Activated CD4-positive, alpha-beta T cell treated with anti-CD3 and anti-CD28 coated beads for 36 hours (primary cell): Measurements from ENCODE around the gene MT1B. TPM values are rescaled to one million over a fixed set of nuclear protein-coding genes. Genes with fewer than 3 reads are reported as not detected.
"Not testable (repeated sequence)": the region's sequence is repeated elsewhere in the genome, so short reads cannot be mapped to it uniquely, and the experiment has no call there.

Source experiments
- ATAC-seq: fragments of 200-7000 bp; cut with Tn5 transposase; one replicate; pipeline ENCODE4 v1.10.0; 2021; ENCODE audit warnings: mild to moderate bottlenecking, moderate library complexity
- CTCF ChIA-PET: fragments of 350-600 bp; sonication (Branson Sonifier 250); formaldehyde crosslinking; loops from one replicate; lab custom pipeline; 2021; ENCODE audit warnings: antibody characterized with exemption; lab: Charles Lee
- POLR2A ChIA-PET: fragments of 350-600 bp; sonication (Branson Sonifier 250); formaldehyde crosslinking; loops from one replicate; lab custom pipeline; 2021; ENCODE audit warnings: antibody characterized with exemption, inconsistent platforms; lab: Charles Lee
- DNase-seq: peaks from one replicate; pipeline ENCODE4 v3.0.0-alpha.2; 2020
- H3K27ac Mint-ChIP-seq: one replicate; pipeline ENCODE4 v1.8.0; 2021; ENCODE audit warnings: mixed read lengths
- H3K27me3 Mint-ChIP-seq: one replicate; pipeline ENCODE4 v1.8.0; 2021; ENCODE audit warnings: mixed read lengths
- H3K36me3 Mint-ChIP-seq: one replicate; pipeline ENCODE4 v1.8.0; 2021; ENCODE audit warnings: low read depth, mixed read lengths
- H3K4me1 Mint-ChIP-seq: one replicate; pipeline ENCODE4 v1.8.0; 2021; ENCODE audit warnings: mixed read lengths
- H3K4me3 Mint-ChIP-seq: one replicate; pipeline ENCODE4 v1.8.0; 2021; ENCODE audit warnings: mild to moderate bottlenecking, moderate library complexity, mixed read lengths
- H3K9me3 Mint-ChIP-seq: one replicate; pipeline ENCODE4 v1.8.0; 2021; ENCODE audit warnings: low read depth, mixed read lengths
- intact Hi-C, 2 experiments: fragments of 100-400 bp; cut with DNase I in 1 of 2; cut with micrococcal nuclease in 1 of 2; formaldehyde crosslinking; loops; one replicate each; pipeline versions ENCODE4 v1.14.2 to v1.15.1; 2022 to 2024; cut with DNase I, micrococcal nuclease
- total RNA-seq, 2 experiments: library from RNA; stranded (reverse); gene quantifications; one replicate each; pipeline ENCODE4 v1.2.3, GENCODE V29; 2021

The MT1B gene
- total RNA-seq, 2 experiments from 2014 or later: not detected

DNA sequence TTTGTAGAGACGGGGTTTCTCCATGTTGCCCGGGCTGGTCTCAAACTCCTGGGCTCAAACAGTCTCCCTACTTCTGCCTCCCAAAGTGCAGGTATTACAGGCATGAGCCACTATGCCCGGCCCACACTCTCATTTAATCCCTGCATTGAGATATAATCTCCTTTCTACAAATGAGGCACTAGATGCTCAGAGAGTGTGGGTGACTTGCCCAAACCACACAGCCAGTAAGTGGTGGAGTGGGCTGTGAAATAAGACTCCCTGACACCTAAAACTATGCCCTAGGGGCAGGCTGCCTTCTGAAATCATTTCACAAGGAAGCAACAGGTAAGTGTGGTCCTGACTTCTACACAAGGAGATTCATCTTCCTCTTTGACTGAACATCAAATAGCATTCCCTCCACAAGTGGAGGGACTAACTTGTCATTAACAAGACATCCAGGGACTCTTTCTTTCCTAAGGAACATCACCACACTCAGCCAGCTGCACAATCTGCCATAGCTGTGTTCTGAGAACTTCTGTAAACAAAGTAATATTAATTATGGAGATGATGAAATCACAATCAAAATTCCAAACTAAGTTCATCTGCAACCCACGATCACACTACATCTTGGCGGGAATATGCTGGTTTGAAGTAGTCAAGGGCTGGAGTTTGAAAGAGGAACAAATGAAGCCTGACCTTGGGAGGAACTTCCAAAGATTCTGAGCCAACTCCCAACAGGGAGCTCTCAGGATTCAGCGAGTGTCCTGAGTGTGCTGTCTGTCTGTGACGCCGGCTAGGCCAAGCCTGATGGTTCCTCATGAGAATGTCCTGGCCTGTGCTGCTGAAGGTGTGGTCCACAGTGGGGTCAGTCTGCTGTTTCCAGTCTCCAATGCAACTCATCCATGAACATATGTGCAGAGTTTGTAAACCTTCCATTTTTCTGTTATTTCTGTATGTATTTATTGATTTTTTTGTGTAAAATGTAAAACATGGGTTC lies 13.9 kb downstream of the MT1B start:
- ATAC-seq, H3K4me3 Mint-ChIP-seq, POLR2A ChIA-PET, H3K36me3 Mint-ChIP-seq, intact Hi-C loops, CTCF ChIA-PET, DNase-seq, H3K27ac Mint-ChIP-seq, H3K9me3 Mint-ChIP-seq: not testable (repeated sequence)
- H3K27me3 Mint-ChIP-seq: peaks cover 47% of the 10 kb centered on the region
- H3K4me1 Mint-ChIP-seq: peaks cover 26% of the 10 kb centered on the region

DNA sequence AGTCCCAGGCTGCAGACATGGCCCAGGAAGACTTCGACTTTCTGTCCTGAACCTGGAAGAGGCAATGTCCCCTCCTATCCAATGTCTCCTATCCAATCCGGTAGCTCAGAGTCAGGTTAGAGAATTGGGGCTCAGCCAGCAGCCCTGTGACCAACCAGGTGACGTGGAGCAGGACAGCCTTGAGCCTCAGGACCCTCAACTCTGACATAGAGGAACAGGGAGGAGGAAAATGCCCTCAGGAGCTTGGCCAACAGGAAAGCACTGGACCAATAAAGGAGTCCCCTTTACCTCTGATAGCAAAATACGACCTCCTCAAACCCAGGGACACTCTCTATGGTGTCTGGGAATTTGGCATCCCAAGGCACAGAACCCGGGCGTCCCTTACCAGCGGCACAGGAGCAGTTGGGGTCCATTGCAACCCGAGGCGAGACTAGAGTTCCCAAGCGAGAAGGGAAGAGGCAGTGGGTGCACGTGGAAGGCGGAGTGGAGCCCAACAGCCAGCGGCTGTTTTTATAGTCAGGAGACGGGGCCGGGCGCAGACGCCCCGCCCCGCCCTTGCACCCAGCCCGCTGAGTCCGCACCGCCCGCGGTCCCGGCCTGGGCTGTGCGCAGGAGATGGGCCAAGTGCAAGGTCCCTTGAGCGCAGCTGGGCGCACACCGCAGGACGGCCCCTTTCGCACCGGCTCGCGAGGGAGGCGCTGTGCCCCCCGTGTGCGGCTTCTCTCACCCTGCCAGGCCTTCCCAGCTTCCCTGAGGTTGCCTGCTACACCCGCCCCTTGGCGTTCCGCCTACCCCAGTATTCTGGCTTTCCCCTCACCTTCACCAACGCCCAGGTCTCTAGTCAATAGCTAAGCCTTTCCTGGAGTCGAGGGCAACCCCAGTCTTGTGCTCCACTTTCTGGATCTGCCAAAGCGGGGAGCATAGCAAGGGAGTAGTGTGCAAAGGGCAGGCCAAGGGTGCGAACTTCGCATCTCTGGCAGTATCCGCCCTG lies 16.2 kb downstream of the MT1B start, which contains the start of gene MT1G:
MT1G (minus strand) TSS at position 485 of the 991 bp plus-strand sequence; CDS start at position 413, 72 bp downstream.
- Mint-ChIP-seq H3K9me3 (no peaks in the 10 kb centered on the region), H3K27ac (no peak within 1 kb of the TSS), H3K4me3 (peak within 1 kb of the TSS; percentile 50), H3K36me3 (no peaks in the 10 kb centered on the region), H3K27me3 (peaks cover 63% of the 10 kb centered on the region), H3K4me1 (peaks cover 19% of the 10 kb centered on the region)
- DNase-seq (peak; percentile 69), ATAC-seq (peak; percentile 70)
- intact Hi-C loops: loop anchor here (1.0 to 2.0 kb wide), 3 partner anchors 14 to 43 kb away; partner anchors contain the start of genes MT1X (in 2 of the 2) and MT1E (in 1 of the 2)
- CTCF ChIA-PET: interaction anchor here (1.1 to 1.3 kb wide), 2 partner anchors 10 to 11 kb away, joined by 3 to 5 read pairs; no protein-coding TSS in a partner anchor
- POLR2A ChIA-PET: no interaction called here

DNA sequence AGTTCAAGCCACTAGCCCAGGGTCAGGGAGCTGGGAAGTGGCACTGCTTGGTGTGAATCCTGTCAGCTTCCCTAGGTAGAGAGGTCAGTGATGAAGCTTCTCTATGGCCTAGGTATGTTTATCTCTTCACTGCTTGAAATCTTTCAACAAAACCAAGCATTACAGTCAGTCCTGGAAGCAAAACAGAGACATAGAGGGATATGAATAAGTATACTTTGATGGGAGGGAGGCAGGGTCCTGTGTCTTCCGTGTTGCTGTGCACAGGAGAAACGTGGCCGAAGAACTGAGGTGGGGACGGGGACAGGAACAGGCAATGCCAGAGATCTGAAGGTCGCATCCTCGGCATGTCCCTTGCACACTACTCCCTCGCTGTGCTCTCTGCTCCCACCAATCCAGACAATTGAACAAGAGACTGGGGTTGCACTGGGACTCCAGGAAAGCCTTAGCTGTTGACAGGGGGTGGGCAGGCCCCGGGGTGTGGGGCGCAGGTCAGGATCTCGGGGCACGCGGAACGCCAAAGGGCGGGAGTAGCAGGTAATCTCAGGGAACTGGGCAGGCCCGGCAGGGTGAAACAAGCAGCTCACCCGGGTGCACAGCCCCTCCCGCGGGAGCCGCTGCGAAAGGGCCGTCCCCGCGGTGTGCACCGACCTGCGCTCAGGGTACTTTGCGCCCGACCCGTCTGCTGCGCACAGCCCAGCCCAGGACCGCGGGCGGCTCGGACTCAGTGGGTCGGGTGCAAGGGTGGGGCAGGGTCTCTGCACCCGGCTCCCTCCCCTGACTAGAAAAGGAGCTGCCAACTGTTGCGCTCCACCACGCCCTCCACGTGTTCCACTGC lies 17.5 kb downstream of the MT1B start, which contains the start of gene MT1H:
MT1H (plus strand) TSS at position 810 of the 835 bp plus-strand sequence. CDS start 71 bp downstream, outside the sequence.
- intact Hi-C loops: loop anchor here (2.0 kb wide), 2 partner anchors 14 to 44 kb away; partner anchors contain the start of genes MT1E (in 1 of the 2) and MT1X (in 1 of the 2)
- no peaks in the 10 kb centered on the region for H3K36me3 Mint-ChIP-seq
- no peaks in the 10 kb centered on the region for H3K9me3 Mint-ChIP-seq
- ATAC-seq (peak; percentile 43), DNase-seq (peak; percentile 45)
- no peak within 1 kb of the TSS for H3K27ac Mint-ChIP-seq
- H3K4me3 Mint-ChIP-seq: no peak within 1 kb of the TSS
- peaks cover 70% of the 10 kb centered on the region for H3K27me3 Mint-ChIP-seq
- H3K4me1 Mint-ChIP-seq: peaks cover 18% of the 10 kb centered on the region
- ChIA-PET CTCF (interaction anchor here (1.3 kb wide), 1 partner anchor 10 kb away, joined by 5 read pairs; no protein-coding TSS in a partner anchor), POLR2A (interaction anchor here (0.6 to 1.0 kb wide), 3 partner anchors 13 to 747 kb away, joined by 4 to 5 read pairs (median 4); partner anchors contain the start of genes MT1X and MT2A)

DNA sequence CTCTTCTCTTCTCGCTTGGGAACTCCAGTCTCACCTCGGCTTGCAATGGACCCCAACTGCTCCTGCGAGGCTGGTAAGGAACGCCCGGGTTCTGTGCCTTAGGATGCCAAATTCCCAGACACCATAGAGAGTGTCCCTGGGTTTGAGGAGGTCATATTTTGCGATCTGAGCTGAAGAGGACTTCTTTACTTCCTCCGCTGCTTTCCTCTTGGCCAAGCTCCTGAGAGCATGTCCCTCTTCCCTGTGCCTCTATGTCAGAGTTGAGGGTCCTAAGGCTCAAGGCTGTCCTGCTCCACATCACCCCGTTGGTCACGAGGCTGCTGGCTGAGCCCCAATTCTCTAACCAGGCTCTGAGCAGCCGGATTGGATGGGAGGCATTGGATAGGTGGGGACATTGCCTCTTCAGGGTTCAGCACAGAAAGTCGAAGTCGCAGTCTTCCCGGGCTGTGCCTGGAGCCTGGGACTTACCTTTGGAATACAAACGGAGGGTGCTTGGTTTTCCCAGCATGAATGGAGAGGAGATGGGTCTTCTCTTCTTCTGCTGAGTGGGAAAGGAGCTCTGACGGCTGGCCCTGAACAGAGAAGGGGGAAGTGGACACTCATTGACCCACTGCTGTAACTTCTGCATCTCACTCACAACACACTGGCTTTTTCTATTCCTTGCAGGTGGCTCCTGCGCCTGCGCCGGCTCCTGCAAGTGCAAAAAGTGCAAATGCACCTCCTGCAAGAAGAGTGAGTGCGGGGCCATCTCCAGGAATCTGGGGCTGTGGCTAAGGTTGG lies 18.3 kb downstream of the MT1B start:
- no peak for DNase-seq
- H3K4me1 Mint-ChIP-seq: peaks cover 18% of the 10 kb centered on the region
- ChIA-PET CTCF (interaction anchor here (1.2 kb wide), 1 partner anchor 32 kb away, joined by 3 read pairs; no protein-coding TSS in a partner anchor), POLR2A (interaction anchor here (0.6 to 1.0 kb wide), 3 partner anchors 12 to 746 kb away, joined by 4 to 5 read pairs (median 4); partner anchors contain the start of genes MT1X and MT2A)
- no peak overlapping the region for H3K27ac Mint-ChIP-seq
- no peak for ATAC-seq
- intact Hi-C loops: loop anchor here (2.0 kb wide), 2 partner anchors 13 to 45 kb away; partner anchors contain the start of genes MT1E (in 1 of the 2) and MT1X (in 1 of the 2)
- no peak overlapping the region for H3K4me3 Mint-ChIP-seq
- peaks cover 73% of the 10 kb centered on the region for H3K27me3 Mint-ChIP-seq
- no peaks in the 10 kb centered on the region for H3K36me3 Mint-ChIP-seq
- H3K9me3 Mint-ChIP-seq: no peaks in the 10 kb centered on the region

DNA sequence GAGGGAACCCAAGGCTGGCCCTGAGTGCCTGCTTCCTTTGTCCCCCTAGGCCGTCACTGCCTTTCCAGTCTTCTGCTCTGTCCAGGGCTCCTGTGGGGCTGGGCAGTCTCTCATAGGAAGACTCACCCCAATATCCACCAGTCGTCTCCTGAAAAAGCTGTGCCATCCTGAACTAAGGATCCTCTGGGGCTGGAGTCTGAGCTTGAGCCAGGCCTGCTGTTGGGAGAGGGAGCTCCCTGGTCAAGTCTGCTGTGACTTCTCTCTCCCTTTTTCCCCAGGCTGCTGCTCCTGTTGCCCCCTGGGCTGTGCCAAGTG lies 18.9 kb downstream of the MT1B start:
- no peak overlapping the region for H3K4me3 Mint-ChIP-seq
- H3K27ac Mint-ChIP-seq: no peak overlapping the region
- ChIA-PET CTCF (interaction anchor here (1.2 kb wide), 1 partner anchor 32 kb away, joined by 3 read pairs; no protein-coding TSS in a partner anchor), POLR2A (no interaction called here)
- no peak for ATAC-seq
- H3K4me1 Mint-ChIP-seq: peaks cover 23% of the 10 kb centered on the region
- no peak for DNase-seq
- intact Hi-C loops: no loop called here
- H3K27me3 Mint-ChIP-seq: peaks cover 76% of the 10 kb centered on the region
- H3K36me3 Mint-ChIP-seq: no peaks in the 10 kb centered on the region
- no peaks in the 10 kb centered on the region for H3K9me3 Mint-ChIP-seq

DNA sequence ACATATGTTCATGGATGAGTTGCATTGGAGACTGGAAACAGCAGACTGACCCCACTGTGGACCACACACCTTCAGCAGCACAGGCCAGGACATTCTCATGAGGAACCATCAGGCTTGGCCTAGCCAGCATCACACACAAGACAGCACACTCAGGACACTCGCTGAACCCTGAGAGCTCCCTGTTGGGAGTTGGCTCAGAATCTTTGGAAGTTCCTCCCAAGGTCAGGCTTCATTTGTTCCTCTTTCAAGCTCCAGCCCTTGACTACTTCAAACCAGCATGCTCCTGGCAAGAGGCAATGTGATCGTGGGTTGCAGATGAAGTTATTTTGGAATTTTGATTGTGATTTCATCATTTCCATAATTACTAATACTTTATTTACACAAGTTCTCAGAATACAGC lies 20.0 kb downstream of the MT1B start:
- ATAC-seq, CTCF ChIA-PET, POLR2A ChIA-PET: not testable (repeated sequence)

DNA sequence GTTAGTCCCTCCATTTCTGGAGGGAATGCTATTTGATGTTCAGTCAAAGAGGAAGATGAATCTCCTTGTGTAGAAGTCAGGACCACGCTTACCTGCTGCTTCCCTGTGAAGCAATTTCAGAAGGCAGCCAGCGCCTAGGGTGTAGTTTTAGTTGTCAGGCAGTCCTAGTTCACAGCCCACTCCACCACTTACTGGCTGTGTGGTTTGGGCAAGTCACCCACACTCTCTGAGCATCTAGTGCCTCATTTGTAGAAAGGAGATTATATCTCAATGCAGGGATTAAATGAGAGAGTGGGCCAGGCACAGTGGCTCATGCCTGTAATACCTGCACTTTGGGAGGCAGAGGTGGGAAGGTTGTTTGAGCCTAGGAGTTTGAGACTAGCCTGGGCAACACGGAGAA lies 20.5 kb downstream of the MT1B start:
- Mint-ChIP-seq H3K4me1 (peaks cover 28% of the 10 kb centered on the region), H3K27me3 (peaks cover 64% of the 10 kb centered on the region)

More for the DNA sequence above, 20.0 kb downstream of the MT1B start:
- H3K4me3 Mint-ChIP-seq, H3K9me3 Mint-ChIP-seq, intact Hi-C loops, H3K27ac Mint-ChIP-seq, DNase-seq, H3K36me3 Mint-ChIP-seq: not testable (repeated sequence)
- Mint-ChIP-seq H3K27me3 (peaks cover 67% of the 10 kb centered on the region), H3K4me1 (peaks cover 28% of the 10 kb centered on the region)

DNA sequence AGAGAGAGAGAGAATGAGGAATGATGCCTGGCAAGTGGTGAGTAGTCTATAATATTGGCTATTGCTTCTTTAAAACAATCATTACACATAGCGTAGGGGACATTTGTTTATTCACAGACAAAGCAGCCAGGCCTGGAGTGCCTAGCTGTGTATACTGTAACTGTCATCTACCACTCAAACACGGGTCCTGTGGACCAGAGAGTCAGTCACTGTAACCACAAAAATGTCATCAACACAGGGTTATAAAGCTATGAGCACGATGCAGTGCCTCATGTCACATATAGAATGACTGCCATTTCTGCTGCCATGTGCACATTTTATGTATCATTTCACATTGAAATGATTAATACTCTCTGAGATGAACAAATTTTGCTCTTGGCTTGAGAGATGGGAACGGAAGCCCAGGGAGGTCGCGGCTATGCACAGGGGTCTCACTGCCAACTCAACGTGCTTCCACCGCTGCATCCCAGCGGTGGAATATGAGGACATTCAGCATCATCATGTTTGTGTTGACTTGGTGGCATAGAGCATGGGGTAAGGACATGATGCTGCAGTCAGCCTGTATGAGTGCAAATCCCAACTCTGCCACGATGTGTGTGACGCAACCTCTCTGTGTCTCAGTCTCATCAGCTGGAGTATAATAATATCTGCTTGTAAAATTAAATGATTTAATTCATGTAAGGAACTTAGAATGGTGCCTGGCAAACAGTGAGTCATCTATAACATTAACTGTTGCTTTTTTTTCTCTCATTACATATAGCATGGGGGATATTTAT lies 21.3 kb downstream of the MT1B start:
- peaks cover 57% of the 10 kb centered on the region for H3K27me3 Mint-ChIP-seq
- intact Hi-C loops: no loop called here
- no peak for DNase-seq
- H3K9me3 Mint-ChIP-seq: no peaks in the 10 kb centered on the region
- H3K4me1 Mint-ChIP-seq: peaks cover 25% of the 10 kb centered on the region
- no peaks in the 10 kb centered on the region for H3K36me3 Mint-ChIP-seq
- ChIA-PET POLR2A (interaction anchor here (0.7 kb wide), 1 partner anchor 10 kb away, joined by 3 read pairs; no protein-coding TSS in a partner anchor), CTCF (interaction anchor here (0.5 to 2.3 kb wide), 7 partner anchors 10 to 97 kb away, joined by 3 to 16 read pairs (median 4); partner anchors contain the start of gene MT1X)
- no peak overlapping the region for H3K4me3 Mint-ChIP-seq
- peak; percentile 18 for ATAC-seq
- no peak overlapping the region for H3K27ac Mint-ChIP-seq

More for the DNA sequence above, 20.5 kb downstream of the MT1B start:
- H3K4me3 Mint-ChIP-seq, DNase-seq, ATAC-seq, H3K36me3 Mint-ChIP-seq, intact Hi-C loops, H3K9me3 Mint-ChIP-seq, H3K27ac Mint-ChIP-seq: not testable (repeated sequence)
- ChIA-PET POLR2A (interaction anchor here (0.7 kb wide), 1 partner anchor 11 kb away, joined by 3 read pairs; no protein-coding TSS in a partner anchor), CTCF (interaction anchor here (2.3 kb wide), 1 partner anchor 30 kb away, joined by 16 read pairs; no protein-coding TSS in a partner anchor)
